Fibroblast of mammary gland (primary cell): ENCODE measurements around the gene ZNG1E.
"Not testable (repeated sequence)": the region's sequence is repeated elsewhere in the genome, so short reads cannot be mapped to it uniquely, and the experiment has no call there.

Experiments
- DNase-seq: peaks from one replicate; pipeline ENCODE4 v3.0.0-alpha.2; 2010; ENCODE audit warnings: low read depth
- H3K4me3 ChIP-seq: 2 replicates; pipeline ENCODE4 v1.5.1; 2011; ENCODE audit warnings: low read depth, mild to moderate bottlenecking, low read length, moderate library complexity; ENCODE audit not compliant: control insufficient read depth

The ZNG1E gene

DNA sequence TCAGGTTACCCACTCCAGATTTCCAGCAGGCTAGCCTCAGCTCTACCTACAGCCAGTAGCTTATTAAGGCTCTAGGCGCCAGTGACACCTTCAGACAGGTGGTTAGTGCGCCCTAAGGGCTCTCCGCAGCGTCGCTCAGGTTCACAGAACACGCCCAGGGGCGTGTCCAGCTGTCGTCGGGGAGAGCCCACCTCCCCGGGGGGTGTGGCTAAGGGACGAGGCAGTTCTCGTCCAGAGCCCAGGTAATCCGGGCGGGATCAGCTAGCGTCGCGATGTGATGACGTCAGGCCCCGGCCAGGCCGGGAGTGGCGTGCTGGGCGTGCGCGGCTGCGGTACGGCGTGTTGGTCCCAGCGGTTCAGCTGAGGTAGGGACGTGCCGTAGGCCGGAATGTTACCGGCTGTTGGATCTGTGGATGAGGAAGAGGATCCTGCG, at the start of gene ZNG1E:
ZNG1E (plus strand) TSS at position 340 of the 433 bp plus-strand sequence; CDS start at position 389, 49 bp downstream.
- peak within 1 kb of the TSS; percentile 52 for H3K4me3 ChIP-seq
- peak; percentile 2 for DNase-seq

DNA sequence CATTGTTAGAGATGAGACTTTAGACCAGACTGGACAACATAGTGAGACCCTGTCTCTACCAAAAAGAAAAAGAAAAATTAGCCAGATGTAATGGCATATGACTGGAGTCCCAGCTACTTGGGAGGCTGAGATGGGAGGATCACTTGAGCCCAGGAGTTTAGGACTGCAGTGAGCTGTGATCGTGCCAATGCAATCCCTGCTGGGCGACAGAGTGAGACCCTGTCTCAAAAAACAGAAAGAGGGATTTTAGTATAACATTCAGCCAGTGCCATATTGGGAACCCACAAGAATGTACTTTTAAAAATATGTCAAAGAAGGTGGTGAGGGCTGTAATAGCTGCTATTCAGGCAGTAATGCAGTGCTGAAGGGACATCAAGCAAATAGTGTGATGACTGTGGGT, 2.1 kb upstream of the ZNG1E start:
- not testable (repeated sequence) for H3K4me3 ChIP-seq, DNase-seq

- DNase-seq, H3K4me3 ChIP-seq: not testable (repeated sequence)
Observed at GRCh38 chr9:65675018-65675417, 710 bp upstream of the ZNG1E start.

- DNase-seq, H3K4me3 ChIP-seq: not testable (repeated sequence)
Observed at GRCh38 chr9:65676389-65676788, 661 bp downstream of the ZNG1E start.

GRCh38 chr9:65678533-65678932, 2.8 kb downstream of the ZNG1E start:
- not testable (repeated sequence) for DNase-seq, H3K4me3 ChIP-seq

GRCh38 chr9:65703550-65703949, 27.8 kb downstream of the ZNG1E start:
- H3K4me3 ChIP-seq, DNase-seq: not testable (repeated sequence)

DNA sequence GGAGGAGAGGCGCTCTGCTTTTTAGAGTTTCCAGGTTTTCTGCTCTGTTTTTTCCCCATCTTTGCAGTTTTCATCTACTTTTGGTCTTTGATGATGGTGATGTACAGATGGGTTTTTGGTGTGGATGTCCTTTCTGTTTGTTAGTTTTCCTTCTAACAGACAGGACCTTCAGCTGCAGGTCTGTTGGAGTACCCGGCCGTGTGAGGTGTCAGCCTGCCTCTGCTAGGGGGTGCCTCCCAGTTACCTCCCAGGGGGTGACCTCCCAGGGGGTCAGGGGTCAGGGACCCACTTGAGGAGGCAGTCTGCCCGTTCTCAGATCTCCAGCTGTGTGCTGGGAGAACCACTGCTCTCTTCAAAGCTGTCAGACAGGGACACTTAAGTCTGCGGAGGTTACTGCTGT, 38.7 kb downstream of the ZNG1E start:
- H3K4me3 ChIP-seq, DNase-seq: not testable (repeated sequence)

DNA sequence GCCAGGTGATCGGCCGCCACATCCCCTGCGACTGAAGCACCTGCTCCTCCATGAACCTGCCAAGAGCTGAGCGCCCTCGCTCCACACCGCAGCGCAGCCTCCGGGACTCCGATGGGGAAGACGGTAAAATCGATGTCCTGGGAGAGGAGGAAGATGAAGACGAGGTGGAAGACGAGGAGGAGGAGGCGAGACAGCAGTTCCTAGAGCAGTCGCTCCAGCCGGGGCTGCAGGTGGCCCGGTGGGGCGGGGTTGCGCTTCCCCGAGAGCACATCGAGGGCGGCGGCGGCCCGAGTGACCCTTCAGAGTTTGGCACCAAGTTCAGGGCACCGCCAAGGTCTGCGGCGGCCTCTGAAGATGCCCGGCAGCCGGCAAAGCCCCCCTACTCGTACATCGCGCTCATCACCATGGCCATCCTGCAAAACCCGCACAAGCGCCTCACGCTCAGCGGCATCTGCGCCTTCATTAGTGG, 61.4 kb downstream of the ZNG1E start, which contains the start of gene FOXD4L4:
FOXD4L4 (plus strand) TSS at position 51 of the 469 bp plus-strand sequence; CDS start at position 51, 0 bp downstream.
- H3K4me3 ChIP-seq, DNase-seq: not testable (repeated sequence)

GRCh38 chr9:65738133-65738532, 62.4 kb downstream of the ZNG1E start:
- H3K4me3 ChIP-seq, DNase-seq: not testable (repeated sequence)
